ENCODE data around the gene LRMDA.

DNA sequence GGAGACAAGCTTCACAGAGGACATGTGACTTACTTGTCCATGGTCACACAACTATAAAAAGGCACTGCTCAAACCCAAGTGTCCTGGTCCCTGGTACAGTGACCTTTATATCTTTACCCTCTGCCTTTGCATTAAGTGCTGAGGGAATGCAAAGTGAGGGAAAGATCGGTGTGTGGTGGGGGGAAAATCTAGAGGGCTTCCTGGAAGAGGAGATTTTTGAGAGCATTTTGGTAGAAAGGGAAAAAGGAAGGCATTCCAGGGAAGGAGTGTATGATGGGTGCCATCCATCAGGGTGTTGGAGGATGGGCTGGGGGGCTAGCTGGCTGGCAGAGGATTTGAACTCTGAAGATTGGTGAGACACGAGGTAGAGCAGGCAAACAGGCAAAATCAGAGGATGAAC lies 39.2 kb upstream of the LRMDA start:
- TF ChIP-seq POLR2AphosphoS5 (IDR thresholded peaks at IDR 0.05) = no peak
- TF ChIP-seq EP300 (IDR thresholded peaks at IDR 0.05) = no peak
- TF ChIP-seq CTCF (IDR thresholded peaks at IDR 0.05) = no peak
- no peak for TF ChIP-seq POLR2A (IDR thresholded peaks at IDR 0.05)

Measured in sigmoid colon (tissue), 4 donors.